ENCODE results near the gene BCL7C.

BCL7C gene

DNA sequence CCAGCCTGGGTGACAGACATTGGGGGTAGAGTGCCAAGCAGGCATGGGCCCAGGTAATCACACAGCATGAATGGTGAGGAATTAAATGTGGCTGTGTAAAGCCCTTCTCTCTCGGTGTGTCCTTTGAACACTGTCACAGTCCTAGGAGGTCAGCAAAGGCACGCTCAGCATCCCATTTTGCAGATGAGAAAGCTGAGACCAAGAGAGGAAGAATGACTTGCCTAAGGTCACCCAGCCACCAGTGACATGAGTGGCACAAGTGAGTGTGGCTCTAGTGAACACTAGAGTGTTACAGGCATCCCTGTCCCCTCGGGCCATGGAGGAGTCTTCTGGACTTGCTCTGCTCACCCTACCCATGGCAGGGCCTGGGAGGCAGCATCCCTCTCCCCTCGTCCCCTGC lies 13.2 kb upstream of the BCL7C start:
- no peak overlapping the region for H3K4me2 ChIP-seq
- no peak for TF ChIP-seq Cebpa-rat (IDR thresholded peaks at IDR 0.05)
- peaks cover 51% of the 10 kb centered on the region for H3K4me1 ChIP-seq
- no peaks in the 10 kb centered on the region for H4K20me1 ChIP-seq
- H3K4me3 ChIP-seq, result no peak overlapping the region
- no peaks in the 10 kb centered on the region for H3K27me3 ChIP-seq
- H3K9me3 ChIP-seq, result no peaks in the 10 kb centered on the region
- H3K9ac ChIP-seq, result no peak overlapping the region
- no peaks in the 10 kb centered on the region for H3K36me3 ChIP-seq
- no peak overlapping the region for H3K27ac ChIP-seq

DNA sequence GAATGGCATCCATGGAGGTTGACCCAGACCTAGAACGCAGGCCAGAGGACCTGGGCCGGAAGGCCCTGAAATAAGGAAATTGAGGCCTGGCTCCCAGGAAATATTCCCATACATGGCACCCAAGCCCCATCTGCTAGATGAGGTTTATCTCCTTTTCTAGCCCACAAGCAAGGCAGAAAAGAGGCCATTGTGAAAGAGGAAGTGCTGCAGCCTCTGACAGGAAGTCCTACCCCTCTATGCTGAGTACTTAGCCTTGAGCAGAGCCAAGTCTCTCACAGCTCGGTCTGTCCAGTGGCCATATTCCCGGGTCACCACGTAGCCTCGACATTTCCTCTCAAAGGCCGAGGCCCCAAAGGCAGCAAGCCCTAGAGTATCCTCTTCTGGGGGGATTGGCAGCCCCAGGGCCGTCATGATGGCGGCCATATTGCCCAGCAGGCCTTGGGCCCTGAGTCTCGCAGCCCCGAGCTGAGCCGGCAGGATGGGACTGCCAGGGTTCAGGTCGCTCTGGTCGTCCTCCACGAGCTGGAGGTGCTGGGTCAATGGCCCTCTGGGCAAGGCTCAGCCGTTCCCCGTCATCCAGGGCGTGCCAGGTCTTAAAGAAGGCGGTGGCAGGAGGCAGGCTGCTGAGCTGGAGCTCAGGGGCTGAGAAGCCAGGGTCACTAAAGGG lies 10.4 kb upstream of the BCL7C start:
- Histone ChIP-seq H4K20me1 (no peaks in the 10 kb centered on the region), H3K27me3 (no peaks in the 10 kb centered on the region), H3K27ac (peak overlapping the region; percentile 98), H3K9ac (peak overlapping the region; percentile 30; the same call in 1 of the 2 replicates), H3K4me1 (peaks cover 53% of the 10 kb centered on the region), H3K4me2 (peak overlapping the region; percentile 88), H3K4me3 (0 out of 2 replicates have a peak overlapping the region, but pooled peaks have one; percentile 6), H3K36me3 (no peaks in the 10 kb centered on the region), H3K9me3 (no peaks in the 10 kb centered on the region)
- no peak for TF ChIP-seq Cebpa-rat (IDR thresholded peaks at IDR 0.05)

GRCh38 chr16:30903596-30903995 lies 9.7 kb upstream of the BCL7C start:
- peak overlapping the region; percentile 98 for H3K27ac ChIP-seq
- H3K27me3 ChIP-seq, result no peaks in the 10 kb centered on the region
- H3K4me2 ChIP-seq, result peak overlapping the region; percentile 88

GRCh38 chr16:30903002-30903401 lies 9.1 kb upstream of the BCL7C start:
- Histone ChIP-seq H3K9ac (peak overlapping the region; percentile 94; the same call in 1 of the 2 replicates), H3K4me2 (peak overlapping the region; percentile 88)

More at GRCh38 chr16:30903596-30903995, 9.7 kb upstream of the BCL7C start:
- H3K9me3 ChIP-seq, result no peaks in the 10 kb centered on the region
- no peaks in the 10 kb centered on the region for H4K20me1 ChIP-seq
- H3K9ac ChIP-seq, result peak overlapping the region; percentile 94; the same call in 1 of the 2 replicates
- H3K4me1 ChIP-seq, result peaks cover 53% of the 10 kb centered on the region
- no peak for TF ChIP-seq Cebpa-rat (IDR thresholded peaks at IDR 0.05)
- no peaks in the 10 kb centered on the region for H3K36me3 ChIP-seq
- no peak overlapping the region for H3K4me3 ChIP-seq

GRCh38 chr16:30902029-30902972 lies 8.4 kb upstream of the BCL7C start:
- no peak for TF ChIP-seq Cebpa-rat (IDR thresholded peaks at IDR 0.05)
- H3K9ac ChIP-seq, result peak overlapping the region; percentile 94
- no peaks in the 10 kb centered on the region for H4K20me1 ChIP-seq
- peak overlapping the region; percentile 98 for H3K27ac ChIP-seq
- peak overlapping the region; percentile 88 for H3K4me2 ChIP-seq
- H3K36me3 ChIP-seq, result no peaks in the 10 kb centered on the region
- H3K9me3 ChIP-seq, result no peaks in the 10 kb centered on the region
- peak overlapping the region; percentile 77 for H3K4me3 ChIP-seq
- H3K4me1 ChIP-seq, result peaks cover 48% of the 10 kb centered on the region
- no peaks in the 10 kb centered on the region for H3K27me3 ChIP-seq

More at GRCh38 chr16:30903002-30903401, 9.1 kb upstream of the BCL7C start:
- H3K36me3 ChIP-seq, result no peaks in the 10 kb centered on the region
- peaks cover 50% of the 10 kb centered on the region for H3K4me1 ChIP-seq
- peak overlapping the region; percentile 77 for H3K4me3 ChIP-seq
- no peak for TF ChIP-seq Cebpa-rat (IDR thresholded peaks at IDR 0.05)
- peak overlapping the region; percentile 98 for H3K27ac ChIP-seq
- no peaks in the 10 kb centered on the region for H4K20me1 ChIP-seq
- H3K27me3 ChIP-seq, result no peaks in the 10 kb centered on the region
- no peaks in the 10 kb centered on the region for H3K9me3 ChIP-seq

- H3K27ac ChIP-seq, result peak overlapping the region; percentile 98
These were observed 7.5 kb upstream of the BCL7C start for GRCh38 chr16:30901201-30902028.

DNA sequence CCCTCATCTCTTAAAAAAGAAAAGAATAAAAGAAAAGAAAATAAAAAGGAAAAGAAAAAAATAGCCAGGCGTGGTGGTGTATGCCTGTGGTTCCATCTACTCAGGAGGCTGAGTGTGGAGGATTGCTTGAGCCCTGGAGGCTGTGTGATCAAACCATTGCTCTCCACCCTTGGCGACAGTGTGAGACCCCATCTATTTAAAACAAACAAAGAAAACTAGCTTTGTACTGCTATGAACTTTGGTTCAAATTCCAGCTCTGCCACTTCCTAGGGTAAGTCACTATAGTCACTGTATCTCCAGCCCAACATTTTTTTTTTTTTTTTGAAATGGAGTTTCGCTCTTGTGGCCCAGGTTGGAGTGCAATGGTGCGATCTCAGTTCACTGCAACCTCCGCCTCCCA lies 6.7 kb upstream of the BCL7C start:
- Histone ChIP-seq H3K9ac (no peak overlapping the region), H3K4me1 (peaks cover 60% of the 10 kb centered on the region), H3K9me3 (no peaks in the 10 kb centered on the region), H3K27me3 (no peaks in the 10 kb centered on the region), H3K4me3 (no peak overlapping the region), H4K20me1 (no peaks in the 10 kb centered on the region), H3K36me3 (no peaks in the 10 kb centered on the region), H3K27ac (no peak overlapping the region), H3K4me2 (no peak overlapping the region)
- TF ChIP-seq Cebpa-rat (IDR thresholded peaks at IDR 0.05), result no peak

More at GRCh38 chr16:30901201-30902028, 7.5 kb upstream of the BCL7C start:
- Histone ChIP-seq H3K4me3 (peak overlapping the region; percentile 77), H3K4me2 (peak overlapping the region; percentile 88), H3K4me1 (peaks cover 52% of the 10 kb centered on the region), H3K9me3 (no peaks in the 10 kb centered on the region), H4K20me1 (no peaks in the 10 kb centered on the region), H3K27me3 (no peaks in the 10 kb centered on the region), H3K36me3 (no peaks in the 10 kb centered on the region), H3K9ac (peak overlapping the region; percentile 94)
- no peak for TF ChIP-seq Cebpa-rat (IDR thresholded peaks at IDR 0.05)

DNA sequence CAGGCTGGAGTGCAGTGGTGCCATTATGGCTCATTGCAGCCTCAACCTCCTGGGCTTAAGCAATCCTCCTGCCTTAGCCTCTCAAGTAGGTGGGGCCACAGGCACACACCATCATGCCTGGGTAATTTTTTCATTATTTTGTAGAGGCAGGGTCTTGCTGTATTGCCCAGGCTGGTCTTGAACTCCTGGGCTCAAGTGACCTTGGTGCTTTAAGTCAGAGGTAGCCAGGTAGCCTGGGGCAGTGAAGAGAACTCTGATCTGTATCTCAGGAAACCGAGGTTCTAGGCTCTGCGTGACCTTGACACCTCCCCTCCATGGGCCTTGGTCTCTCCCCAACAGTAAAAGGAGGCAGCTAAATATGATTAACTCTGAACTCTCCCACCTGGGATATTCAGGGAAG lies 5.9 kb upstream of the BCL7C start:
- H3K4me2 ChIP-seq, result no peak overlapping the region
- H3K27ac ChIP-seq, result no peak overlapping the region
- no peaks in the 10 kb centered on the region for H4K20me1 ChIP-seq
- no peaks in the 10 kb centered on the region for H3K9me3 ChIP-seq
- H3K27me3 ChIP-seq, result no peaks in the 10 kb centered on the region
- no peak overlapping the region for H3K9ac ChIP-seq
- peaks cover 61% of the 10 kb centered on the region for H3K4me1 ChIP-seq
- H3K4me3 ChIP-seq, result no peak overlapping the region
- no peaks in the 10 kb centered on the region for H3K36me3 ChIP-seq
- TF ChIP-seq Cebpa-rat (IDR thresholded peaks at IDR 0.05), result no peak
